NB4 (cell line): ENCODE data around the gene OTOP3.

ENCODE experiments used
- DNase-seq: peaks from one replicate; pipeline ENCODE4 v3.0.0; 2010; ENCODE audit warnings: low read depth
- H3K4me3 ChIP-seq: one replicate; pipeline ENCODE4 v1.5.1; 2011; ENCODE audit warnings: mild to moderate bottlenecking, low read depth, low read length, moderate library complexity
- MYC ChIP-seq: IDR thresholded peaks from 2 replicates; pipeline ENCODE4 v1.6.1; 2011; ENCODE audit warnings: low read depth, low read length
- POLR2A ChIP-seq: IDR thresholded peaks from 2 replicates; pipeline ENCODE4 v1.6.1; 2011; ENCODE audit warnings: mild to moderate bottlenecking; ENCODE audit not compliant: insufficient read length; ENCODE audit errors: extremely low read depth
- TF ChIP-seq, protein P1 (sequence below): IDR thresholded peaks from one replicate; pipeline ENCODE4 v1.5.1; 2012; ENCODE audit warnings: low read depth, low read length
- TF ChIP-seq, protein P2 (sequence below): IDR thresholded peaks from 2 replicates; pipeline ENCODE4 v1.6.1; 2011; ENCODE audit warnings: low read depth, low read length

The OTOP3 gene

DNA sequence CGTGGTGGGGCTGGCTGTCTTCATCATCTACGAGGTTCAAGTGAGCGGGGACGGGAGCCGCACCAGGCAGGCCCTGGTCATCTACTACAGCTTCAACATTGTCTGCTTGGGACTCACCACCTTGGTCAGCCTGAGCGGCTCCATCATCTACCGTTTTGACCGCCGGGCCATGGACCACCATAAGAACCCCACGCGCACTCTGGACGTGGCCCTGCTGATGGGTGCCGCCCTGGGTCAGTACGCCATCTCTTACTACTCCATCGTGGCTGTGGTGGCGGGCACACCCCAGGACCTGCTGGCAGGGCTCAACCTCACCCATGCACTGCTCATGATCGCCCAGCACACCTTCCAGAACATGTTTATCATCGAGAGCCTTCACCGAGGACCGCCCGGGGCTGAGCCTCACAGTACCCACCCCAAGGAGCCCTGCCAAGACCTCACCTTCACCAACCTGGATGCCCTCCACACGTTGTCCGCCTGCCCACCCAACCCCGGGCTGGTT is 5.1 kb upstream of the OTOP3 start:
- no peak overlapping the region for H3K4me3 ChIP-seq
- TF ChIP-seq, protein P1, sequence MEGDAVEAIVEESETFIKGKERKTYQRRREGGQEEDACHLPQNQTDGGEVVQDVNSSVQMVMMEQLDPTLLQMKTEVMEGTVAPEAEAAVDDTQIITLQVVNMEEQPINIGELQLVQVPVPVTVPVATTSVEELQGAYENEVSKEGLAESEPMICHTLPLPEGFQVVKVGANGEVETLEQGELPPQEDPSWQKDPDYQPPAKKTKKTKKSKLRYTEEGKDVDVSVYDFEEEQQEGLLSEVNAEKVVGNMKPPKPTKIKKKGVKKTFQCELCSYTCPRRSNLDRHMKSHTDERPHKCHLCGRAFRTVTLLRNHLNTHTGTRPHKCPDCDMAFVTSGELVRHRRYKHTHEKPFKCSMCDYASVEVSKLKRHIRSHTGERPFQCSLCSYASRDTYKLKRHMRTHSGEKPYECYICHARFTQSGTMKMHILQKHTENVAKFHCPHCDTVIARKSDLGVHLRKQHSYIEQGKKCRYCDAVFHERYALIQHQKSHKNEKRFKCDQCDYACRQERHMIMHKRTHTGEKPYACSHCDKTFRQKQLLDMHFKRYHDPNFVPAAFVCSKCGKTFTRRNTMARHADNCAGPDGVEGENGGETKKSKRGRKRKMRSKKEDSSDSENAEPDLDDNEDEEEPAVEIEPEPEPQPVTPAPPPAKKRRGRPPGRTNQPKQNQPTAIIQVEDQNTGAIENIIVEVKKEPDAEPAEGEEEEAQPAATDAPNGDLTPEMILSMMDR, result no peak
- TF ChIP-seq, protein P2, sequence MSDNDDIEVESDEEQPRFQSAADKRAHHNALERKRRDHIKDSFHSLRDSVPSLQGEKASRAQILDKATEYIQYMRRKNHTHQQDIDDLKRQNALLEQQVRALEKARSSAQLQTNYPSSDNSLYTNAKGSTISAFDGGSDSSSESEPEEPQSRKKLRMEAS, result no peak
- TF ChIP-seq POLR2A, result no peak
- TF ChIP-seq MYC, result no peak
- no peak for DNase-seq

DNA sequence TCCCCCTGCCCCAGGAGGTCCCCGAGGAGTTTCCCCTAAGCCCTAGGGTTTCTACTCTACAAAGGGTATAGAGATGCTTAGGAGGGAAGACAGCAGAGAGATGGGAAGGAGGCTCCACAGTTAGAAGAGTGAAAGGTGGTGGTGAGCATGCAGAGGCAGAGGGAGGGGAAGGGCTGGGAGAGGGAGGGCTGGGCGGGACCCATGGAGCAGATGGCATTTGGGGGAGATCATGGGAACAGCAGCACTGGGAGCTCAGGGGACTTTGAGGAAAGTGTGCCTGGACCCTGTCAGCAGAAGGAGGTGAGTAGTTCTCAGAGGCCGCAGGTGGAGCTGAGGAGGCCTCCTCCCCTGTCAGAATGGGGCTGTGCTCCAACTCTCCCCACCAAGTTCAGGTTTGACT is 650 bp upstream of the OTOP3 start:
- no peak overlapping the region for H3K4me3 ChIP-seq
- TF ChIP-seq MYC, result no peak
- TF ChIP-seq, protein P1, result no peak
- TF ChIP-seq, protein P2, result no peak
- no peak for TF ChIP-seq POLR2A
- DNase-seq, result no peak

DNA sequence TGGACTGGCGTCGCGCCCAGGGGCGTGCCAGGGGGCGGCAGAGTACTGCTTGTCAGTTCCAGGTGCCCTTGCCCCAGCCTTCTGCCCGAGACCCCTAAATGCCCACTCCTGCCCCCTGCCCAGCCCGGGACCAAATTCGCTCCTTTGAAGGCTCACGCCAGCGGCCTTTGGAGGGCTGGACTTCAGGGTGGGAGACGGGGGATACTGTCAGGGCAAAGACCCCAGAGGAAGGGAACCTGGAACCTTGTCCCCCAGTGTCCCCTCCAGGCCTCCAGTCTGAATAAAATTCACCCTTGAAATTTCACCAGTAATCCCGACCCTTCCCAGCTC is 737 bp downstream of the OTOP3 start:
- no peak overlapping the region for H3K4me3 ChIP-seq
- TF ChIP-seq, protein P2, result no peak
- TF ChIP-seq POLR2A (no peak), MYC (no peak)
- TF ChIP-seq, protein P1, result no peak
- no peak for DNase-seq

DNA sequence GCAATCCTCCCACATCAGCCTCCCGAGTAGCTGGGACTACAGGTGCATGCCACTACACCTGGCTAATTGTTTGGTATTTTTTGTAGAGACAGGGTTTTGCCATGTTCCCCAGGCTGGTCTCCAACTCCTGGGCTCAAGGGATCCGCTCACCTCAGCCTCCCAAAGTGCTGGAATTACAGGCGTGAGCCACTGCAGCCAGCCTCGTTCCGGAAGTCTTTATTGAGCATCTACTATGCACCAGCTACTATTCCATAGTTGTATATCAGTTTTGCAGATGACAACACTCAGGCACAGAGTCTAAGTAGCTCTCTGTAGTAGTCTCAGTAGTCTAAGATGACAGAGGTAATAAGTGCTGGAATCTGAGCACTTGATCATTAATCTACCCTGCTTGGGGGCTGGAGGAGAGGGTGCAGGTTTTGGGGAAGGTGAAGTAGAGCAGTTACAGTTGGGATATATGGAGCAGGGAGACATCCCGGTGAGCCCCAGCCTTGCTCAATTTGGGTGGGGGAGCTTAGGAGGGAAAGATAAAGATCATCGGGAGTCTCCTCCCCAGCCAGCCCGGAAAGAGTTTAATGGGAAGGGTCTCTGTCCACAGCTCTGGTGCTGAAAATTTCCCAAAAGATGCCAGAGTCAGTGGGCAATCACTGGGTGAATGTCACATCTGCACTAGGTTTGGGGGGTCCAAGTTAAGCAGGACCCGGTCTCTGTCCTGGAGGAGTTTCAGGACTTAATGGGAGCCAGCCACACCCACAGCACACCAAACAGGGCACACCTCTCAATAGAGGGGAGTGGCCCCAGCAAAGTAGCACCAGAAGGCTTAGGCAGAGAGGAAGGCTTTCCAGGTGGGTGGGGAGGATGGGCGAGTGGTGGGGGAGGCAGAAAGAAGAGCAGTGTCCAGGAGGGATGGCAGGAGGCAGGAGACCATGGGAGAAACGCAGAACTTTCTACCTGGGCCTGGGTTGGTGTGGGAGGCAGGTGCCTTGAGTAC is 1.7 kb downstream of the OTOP3 start:
- TF ChIP-seq MYC, result no peak
- TF ChIP-seq, protein P2, result no peak
- TF ChIP-seq, protein P1, result no peak
- DNase-seq, result no peak
- H3K4me3 ChIP-seq, result no peak overlapping the region

DNA sequence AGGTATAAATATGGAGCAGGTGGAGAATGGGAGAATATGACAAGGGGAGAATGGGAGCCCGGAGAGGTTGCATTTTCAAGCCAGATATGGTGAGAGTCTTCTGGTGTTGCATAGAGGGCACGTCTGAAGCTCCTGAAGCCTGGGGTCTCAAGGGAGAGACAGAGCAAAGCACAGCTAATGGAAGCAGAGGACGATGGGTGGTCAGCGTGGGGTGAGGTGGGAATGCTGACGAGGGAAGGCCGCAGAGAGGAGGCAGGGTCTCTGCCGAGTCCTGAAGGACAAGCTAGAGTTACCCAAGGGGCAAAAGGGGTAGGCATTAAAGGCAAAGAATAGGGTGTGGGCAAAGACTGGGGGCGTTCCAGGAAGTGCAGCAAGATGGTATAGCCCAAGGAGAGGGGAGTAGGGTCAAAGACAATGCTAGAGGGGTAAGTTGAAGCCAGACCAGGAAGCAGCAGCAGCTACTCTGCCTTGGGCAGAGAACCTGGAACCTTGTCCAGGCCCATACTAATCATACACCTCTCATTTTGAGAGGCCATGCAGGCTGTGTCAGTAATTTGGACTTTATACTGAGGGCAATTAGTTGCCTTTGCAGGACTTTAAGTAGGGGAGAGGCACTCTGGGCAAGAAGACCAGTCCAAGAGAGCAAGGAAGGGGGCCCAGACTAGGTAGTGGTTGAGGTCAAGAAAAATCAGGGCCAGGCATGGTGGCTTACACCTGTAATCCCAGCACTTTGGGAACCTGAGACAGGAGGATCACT is 2.7 kb downstream of the OTOP3 start:
- DNase-seq, result no peak
- H3K4me3 ChIP-seq, result no peak overlapping the region
- TF ChIP-seq, protein P1, result no peak
- TF ChIP-seq POLR2A (no peak), MYC (no peak)
- TF ChIP-seq, protein P2, result no peak
